ENCODE results near the gene FNDC10. TPM values are rescaled to one million over a fixed set of nuclear protein-coding genes. Genes with fewer than 3 reads are reported as not detected.

FNDC10 gene
- total and polyA plus RNA-seq, 10 of the 15 experiments (the other 5 are each of a cell fraction or from before 2014, with no cell fraction given), result 0.05 to 1.3 (median 0.25) TPM; not detected in 4

DNA sequence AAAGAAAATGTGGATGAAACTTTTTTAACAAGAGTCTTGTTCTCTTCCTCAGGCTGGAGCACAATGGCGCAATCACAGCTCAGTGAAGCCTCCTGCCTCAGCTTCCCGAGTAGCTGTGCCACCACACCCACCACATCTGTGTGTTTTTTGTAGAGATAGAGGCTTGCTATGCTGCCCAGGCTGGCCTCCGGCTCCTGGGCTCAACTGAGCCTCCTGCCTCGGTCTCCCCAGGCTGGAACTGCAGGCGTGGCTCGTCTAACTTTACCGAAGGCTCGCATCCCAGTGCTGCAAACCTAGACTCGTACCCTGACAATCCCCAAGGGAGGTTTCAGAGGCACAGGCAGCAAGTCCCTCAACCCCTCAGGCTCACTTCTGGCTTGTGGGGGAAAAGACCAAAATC lies 39.8 kb downstream of the FNDC10 start:
- no peak overlapping the region for H3K9ac ChIP-seq (ENCODE audit: control insufficient read depth, insufficient read depth, low read length)
- BruUV-seq (replicated peaks), result no TSS peak
- 90% methylated on average over 9 of the region's 9 CpGs for WGBS (ENCODE audit: insufficient coverage, insufficient replicate concordance, low lambda C conversion rate, missing lambda C conversion rate)
- no peak overlapping the region for H3K4me2 ChIP-seq (ENCODE audit: control insufficient read depth, insufficient read depth)
- in situ Hi-C loops (cut with MboI) (no loop called here), intact Hi-C loops (cut with micrococcal nuclease; ENCODE audit: unreplicated experiment) (no loop called here)
- ChIA-PET SMC1A (ENCODE audit: uncharacterized antibody, unreplicated experiment) (no interaction called here), POLR2A (no interaction called here), RAD21 (ENCODE audit: unreplicated experiment) (no interaction called here), CTCF (no interaction called here)
- H3K4me1 ChIP-seq (ENCODE audit: control insufficient read depth, insufficient read depth, low read length), result no peaks in the 10 kb centered on the region
- peaks cover 2% of the 10 kb centered on the region for H3K79me2 ChIP-seq (ENCODE audit: control insufficient read depth, insufficient read depth, low read length)
- no peak overlapping the region for H3K4me3 ChIP-seq
- H3K36me3 ChIP-seq (ENCODE audit: control insufficient read depth in 2 of 2, insufficient read depth in 2 of 2, low read length in 1 of 2), result peaks cover 22 to 27% of the 10 kb centered on the region in 2 experiments; a peak in 3 of 4 replicates
- ATAC-seq (no peak), DNase-seq (ENCODE audit: low read depth, low spot score) (no peak), FAIRE-seq (no peak)
- no peaks in the 10 kb centered on the region for H3K27me3 ChIP-seq (replicated peaks in 1 of 2; ENCODE audit: control insufficient read depth in 2 of 2, insufficient read depth in 2 of 2, low read length in 1 of 2)
- H4K20me1 ChIP-seq (ENCODE audit: control insufficient read depth, insufficient read depth), result no peaks in the 10 kb centered on the region; the same call in 1 of the 2 replicates
- no peak overlapping the region for H3K27ac ChIP-seq (ENCODE audit: control insufficient read depth, insufficient read depth)
- no peaks in the 10 kb centered on the region for H3K9me3 ChIP-seq (replicated peaks; ENCODE audit: control insufficient read depth, insufficient read depth, low read length)
- peak; percentile 55 for TF ChIP-seq POLR2A (IDR thresholded peaks at IDR 0.05; ENCODE audit: low read depth, low read length)
- TF ChIP-seq, protein P1, sequence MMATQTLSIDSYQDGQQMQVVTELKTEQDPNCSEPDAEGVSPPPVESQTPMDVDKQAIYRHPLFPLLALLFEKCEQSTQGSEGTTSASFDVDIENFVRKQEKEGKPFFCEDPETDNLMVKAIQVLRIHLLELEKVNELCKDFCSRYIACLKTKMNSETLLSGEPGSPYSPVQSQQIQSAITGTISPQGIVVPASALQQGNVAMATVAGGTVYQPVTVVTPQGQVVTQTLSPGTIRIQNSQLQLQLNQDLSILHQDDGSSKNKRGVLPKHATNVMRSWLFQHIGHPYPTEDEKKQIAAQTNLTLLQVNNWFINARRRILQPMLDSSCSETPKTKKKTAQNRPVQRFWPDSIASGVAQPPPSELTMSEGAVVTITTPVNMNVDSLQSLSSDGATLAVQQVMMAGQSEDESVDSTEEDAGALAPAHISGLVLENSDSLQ (IDR thresholded peaks at IDR 0.05), result no peak
- H2AFZ ChIP-seq (ENCODE audit: control insufficient read depth, low read depth, low read length), result no peak overlapping the region

DNA sequence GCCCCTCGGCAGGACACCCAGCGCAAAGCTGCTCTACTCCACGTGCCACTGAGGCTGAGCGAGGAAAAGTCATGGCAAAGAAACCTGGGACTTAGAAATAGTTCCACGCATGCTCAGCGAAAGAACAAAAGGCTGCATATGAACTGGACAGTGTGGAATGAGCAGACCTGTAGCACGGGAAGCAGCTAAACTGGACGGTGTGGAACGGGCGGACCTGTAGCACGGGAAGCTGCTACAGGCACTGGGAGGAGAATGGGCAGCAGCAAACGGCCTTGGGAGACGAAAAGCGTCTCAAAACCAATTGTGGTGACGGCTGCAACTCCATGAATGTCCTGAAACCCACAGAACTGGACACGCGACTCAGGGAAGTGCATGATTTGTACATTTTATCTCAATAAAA lies 40.9 kb downstream of the FNDC10 start:
- Histone ChIP-seq H3K4me2 (ENCODE audit: control insufficient read depth, insufficient read depth) (no peak overlapping the region), H3K27me3 (replicated peaks in 1 of 2; ENCODE audit: control insufficient read depth in 2 of 2, insufficient read depth in 2 of 2, low read length in 1 of 2) (no peaks in the 10 kb centered on the region), H3K9me3 (replicated peaks; ENCODE audit: control insufficient read depth, insufficient read depth, low read length) (no peaks in the 10 kb centered on the region), H3K4me1 (ENCODE audit: control insufficient read depth, insufficient read depth, low read length) (no peaks in the 10 kb centered on the region), H3K9ac (ENCODE audit: control insufficient read depth, insufficient read depth, low read length) (no peak overlapping the region), H3K4me3 (no peak overlapping the region), H2AFZ (ENCODE audit: control insufficient read depth, low read depth, low read length) (no peak overlapping the region), H3K79me2 (ENCODE audit: control insufficient read depth, insufficient read depth, low read length) (no peaks in the 10 kb centered on the region), H3K36me3 (ENCODE audit: control insufficient read depth in 2 of 2, insufficient read depth in 2 of 2, low read length in 1 of 2) (peaks cover 17 to 19% of the 10 kb centered on the region in 2 experiments; a peak in 3 of 4 replicates), H3K27ac (ENCODE audit: control insufficient read depth, insufficient read depth) (no peak overlapping the region), H4K20me1 (ENCODE audit: control insufficient read depth, insufficient read depth) (no peaks in the 10 kb centered on the region)
- TF ChIP-seq MYB (IDR thresholded peaks at IDR 0.05; ENCODE audit: borderline replicate concordance, low read depth, low read length), result no peak
- TF ChIP-seq ZNF274 (IDR thresholded peaks at IDR 0.05; ENCODE audit: insufficient read depth, insufficient read length), result no peak
- TF ChIP-seq, protein P1 (IDR thresholded peaks at IDR 0.05), result no peak
- no peak for TF ChIP-seq ATF7 (IDR thresholded peaks at IDR 0.05; ENCODE audit: low read depth)
- TF ChIP-seq PML (IDR thresholded peaks at IDR 0.05; ENCODE audit: low read length), result no peak
- no peak for TF ChIP-seq GABPA (IDR thresholded peaks at IDR 0.05; ENCODE audit: low read depth)
- TF ChIP-seq ASH2L (IDR thresholded peaks at IDR 0.05; ENCODE audit: borderline replicate concordance, low read depth), result no peak
- no peak for TF ChIP-seq SMAD1 (IDR thresholded peaks at IDR 0.05; ENCODE audit: low read depth, partially characterized antibody)
- TF ChIP-seq, protein P2, sequence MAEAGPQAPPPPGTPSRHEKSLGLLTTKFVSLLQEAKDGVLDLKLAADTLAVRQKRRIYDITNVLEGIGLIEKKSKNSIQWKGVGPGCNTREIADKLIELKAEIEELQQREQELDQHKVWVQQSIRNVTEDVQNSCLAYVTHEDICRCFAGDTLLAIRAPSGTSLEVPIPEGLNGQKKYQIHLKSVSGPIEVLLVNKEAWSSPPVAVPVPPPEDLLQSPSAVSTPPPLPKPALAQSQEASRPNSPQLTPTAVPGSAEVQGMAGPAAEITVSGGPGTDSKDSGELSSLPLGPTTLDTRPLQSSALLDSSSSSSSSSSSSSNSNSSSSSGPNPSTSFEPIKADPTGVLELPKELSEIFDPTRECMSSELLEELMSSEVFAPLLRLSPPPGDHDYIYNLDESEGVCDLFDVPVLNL (IDR thresholded peaks at IDR 0.05; ENCODE audit: low read depth, low read length), result no peak
- TF ChIP-seq CHD1 (IDR thresholded peaks at IDR 0.05; ENCODE audit: low read depth, low read length), result no peak
- TF ChIP-seq ZNF207 (IDR thresholded peaks at IDR 0.05; ENCODE audit: borderline replicate concordance), result no peak
- TF ChIP-seq KDM1A (IDR thresholded peaks at IDR 0.05; ENCODE audit: borderline replicate concordance), result no peak
- no peak for TF ChIP-seq WRNIP1 (IDR thresholded peaks at IDR 0.05; ENCODE audit: borderline replicate concordance, low read depth, low read length)
- no peak for TF ChIP-seq NR2F1 (conservative IDR thresholded peaks at IDR 0.05)
- TF ChIP-seq CEBPB (IDR thresholded peaks at IDR 0.05; ENCODE audit: borderline replicate concordance in 1 of 2, low read depth in 2 of 2, low read length in 2 of 2), result no peak
- FAIRE-seq (no peak), DNase-seq (ENCODE audit: low read depth, low spot score) (no peak), ATAC-seq (no peak)
- in situ Hi-C loops (cut with MboI), result no loop called here
- ChIA-PET SMC1A (ENCODE audit: uncharacterized antibody, unreplicated experiment) (no interaction called here), POLR2A (no interaction called here), RAD21 (ENCODE audit: unreplicated experiment) (no interaction called here), CTCF (no interaction called here)
- intact Hi-C loops (cut with micrococcal nuclease; ENCODE audit: unreplicated experiment), result no loop called here
- 89% methylated on average over 17 of the region's 17 CpGs for WGBS (ENCODE audit: insufficient coverage, insufficient replicate concordance, low lambda C conversion rate, missing lambda C conversion rate)
- no TSS peak for BruUV-seq (replicated peaks)
